ENCODE measurements around the gene EPHA8. TPM values are rescaled to one million over a fixed set of nuclear protein-coding genes. Genes with fewer than 3 reads are reported as not detected.

EPHA8 gene
- total RNA-seq (0.09 TPM), polyA plus RNA-seq (ENCODE audit: insufficient read depth, low read depth, low replicate concordance) (not detected)
- long read RNA-seq, donor 1, partial matches to known transcripts = 0 of 2 reads
- long read RNA-seq, donor 1, other reads (novel, unspliced or antisense) = 0 of 2 reads
- long read RNA-seq, donor 2, partial matches to known transcripts = 0 of 1 reads
- long read RNA-seq, donor 2, other reads (novel, unspliced or antisense) = 0 of 1 reads
- long read RNA-seq, donor 3 = 0 reads
- long read RNA-seq, donor 4 = 0 reads
- long read RNA-seq, donor 5 = 0 reads
- long read RNA-seq, donor 6 = 0 reads
- long read RNA-seq, donor 7 = 0 reads
- long read RNA-seq, donor 8, partial matches to known transcripts = 0 of 1 reads
- long read RNA-seq, donor 8, other reads (novel, unspliced or antisense) = 0 of 1 reads
- long read RNA-seq, donor 9 = 0 reads
- long read RNA-seq, donor 10 = 0 reads

DNA sequence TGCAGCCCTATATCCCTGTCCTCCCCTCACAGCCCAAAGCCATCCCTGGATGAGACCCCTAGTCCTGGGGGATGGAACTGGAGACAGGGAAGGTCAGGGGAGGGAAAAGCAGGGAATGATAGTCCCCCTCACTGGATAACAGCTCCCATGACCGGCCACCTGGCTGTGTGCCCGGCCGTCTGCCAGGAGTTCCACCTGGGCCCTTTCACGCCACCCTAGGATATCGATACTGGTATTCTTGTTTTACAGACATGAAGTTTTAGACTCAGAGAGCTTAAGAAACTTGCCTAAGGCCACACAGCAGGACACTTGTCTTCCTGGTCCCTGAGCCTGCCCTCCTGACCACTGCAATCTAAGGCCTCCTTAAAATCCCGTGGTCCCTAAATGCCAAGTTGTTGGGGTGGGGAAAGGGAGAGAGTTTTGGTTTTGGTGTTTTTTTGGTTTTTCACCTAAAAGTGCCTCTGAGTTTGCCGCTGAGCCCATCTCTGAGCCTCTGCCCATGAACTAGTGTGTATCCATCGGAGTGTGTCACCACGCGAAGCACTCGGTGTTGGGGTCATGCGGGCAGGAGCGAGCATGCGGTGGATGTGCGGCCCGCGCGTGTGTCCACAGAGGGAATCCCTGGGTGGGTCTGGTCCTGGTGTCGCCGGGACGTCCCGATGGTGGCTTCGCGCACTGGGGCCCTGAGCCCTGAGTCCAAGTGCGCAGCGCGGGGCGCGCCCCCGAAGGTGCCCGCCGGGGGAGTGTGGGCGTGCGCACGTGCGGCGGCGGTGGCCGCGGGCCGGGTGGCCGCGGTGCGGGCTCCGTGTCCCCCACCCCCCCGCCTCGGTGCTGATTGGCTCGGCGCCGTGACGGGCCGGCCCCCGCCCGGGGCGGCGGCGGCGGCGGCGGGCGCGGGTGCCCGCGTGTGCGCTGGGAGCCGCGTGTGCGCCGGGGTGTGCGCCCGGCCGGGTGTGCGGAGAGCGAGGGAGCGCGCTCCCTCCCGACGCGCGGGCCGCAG, at the start of gene EPHA8:
TSS of gene EPHA8 (plus strand) at position 906 of the 1,000 bp plus-strand sequence. CDS start 147 bp downstream, outside the sequence.
- no peak within 1 kb of the TSS for H3K9ac ChIP-seq (ENCODE audit: low read length in 3 of 3)
- FAIRE-seq (no peak), DNase-seq (peak in 2 of 5 donors; percentile 41 to 54)
- H3K27ac ChIP-seq (ENCODE audit: low read depth in 2 of 2, low read length in 2 of 2) = no peak within 1 kb of the TSS
- H3K36me3 ChIP-seq (ENCODE audit: control insufficient read depth in 2 of 3, insufficient read depth in 3 of 3, low read length in 3 of 3) = no peaks in the 10 kb centered on the region
- no peaks in the 10 kb centered on the region for H3K9me3 ChIP-seq (ENCODE audit: control insufficient read depth in 2 of 3, insufficient read depth in 1 of 3, low read length in 3 of 3)
- H3K4me3 ChIP-seq (ENCODE audit: low read length in 3 of 3) = no peak within 1 kb of the TSS
- H3K27me3 ChIP-seq (ENCODE audit: control insufficient read depth, insufficient read depth, low read length) = peaks cover 4% of the 10 kb centered on the region
- TF ChIP-seq, protein P1, sequence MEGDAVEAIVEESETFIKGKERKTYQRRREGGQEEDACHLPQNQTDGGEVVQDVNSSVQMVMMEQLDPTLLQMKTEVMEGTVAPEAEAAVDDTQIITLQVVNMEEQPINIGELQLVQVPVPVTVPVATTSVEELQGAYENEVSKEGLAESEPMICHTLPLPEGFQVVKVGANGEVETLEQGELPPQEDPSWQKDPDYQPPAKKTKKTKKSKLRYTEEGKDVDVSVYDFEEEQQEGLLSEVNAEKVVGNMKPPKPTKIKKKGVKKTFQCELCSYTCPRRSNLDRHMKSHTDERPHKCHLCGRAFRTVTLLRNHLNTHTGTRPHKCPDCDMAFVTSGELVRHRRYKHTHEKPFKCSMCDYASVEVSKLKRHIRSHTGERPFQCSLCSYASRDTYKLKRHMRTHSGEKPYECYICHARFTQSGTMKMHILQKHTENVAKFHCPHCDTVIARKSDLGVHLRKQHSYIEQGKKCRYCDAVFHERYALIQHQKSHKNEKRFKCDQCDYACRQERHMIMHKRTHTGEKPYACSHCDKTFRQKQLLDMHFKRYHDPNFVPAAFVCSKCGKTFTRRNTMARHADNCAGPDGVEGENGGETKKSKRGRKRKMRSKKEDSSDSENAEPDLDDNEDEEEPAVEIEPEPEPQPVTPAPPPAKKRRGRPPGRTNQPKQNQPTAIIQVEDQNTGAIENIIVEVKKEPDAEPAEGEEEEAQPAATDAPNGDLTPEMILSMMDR (IDR thresholded peaks at IDR 0.05; ENCODE audit: borderline replicate concordance, extremely low read depth, insufficient read depth) = no peak
- intact Hi-C loops (cut with DNase I) = no loop called here
- H3K4me1 ChIP-seq (ENCODE audit: control insufficient read depth in 2 of 3, insufficient read depth in 2 of 3, low read depth in 1 of 3, low read length in 3 of 3) = no peaks in the 10 kb centered on the region

DNA sequence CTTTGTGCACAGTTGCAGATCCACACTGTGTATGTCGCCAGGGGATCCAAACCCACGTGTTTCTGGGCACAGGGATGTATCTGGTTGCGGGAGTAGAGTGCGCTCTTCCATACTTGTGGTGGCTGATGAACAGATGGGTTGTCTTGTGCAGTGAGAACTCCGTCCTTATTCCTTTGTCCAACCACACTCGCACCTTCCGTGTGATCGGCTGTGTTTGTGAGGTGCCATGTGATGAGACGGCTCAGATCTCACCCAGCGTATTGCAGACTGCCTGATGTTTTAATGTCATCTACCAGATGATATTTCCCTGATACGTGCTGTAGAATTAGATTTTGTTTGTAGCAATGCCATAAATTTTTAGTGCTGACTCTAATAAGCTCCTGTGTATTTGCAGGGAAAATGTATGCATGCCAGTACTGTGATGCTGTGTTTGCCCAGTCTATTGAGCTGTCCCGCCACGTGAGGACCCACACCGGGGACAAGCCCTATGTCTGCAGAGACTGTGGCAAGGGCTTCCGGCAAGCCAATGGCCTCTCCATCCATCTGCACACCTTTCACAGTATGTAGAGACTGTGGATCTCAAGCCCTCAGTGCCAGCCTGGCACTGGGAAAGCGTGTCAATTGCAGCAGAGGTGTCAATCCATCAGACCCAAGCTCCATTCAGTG, 46.2 kb upstream of the EPHA8 start:
- Histone ChIP-seq H3K4me3 (ENCODE audit: low read length in 3 of 3) (no peak overlapping the region), H3K9me3 (ENCODE audit: control insufficient read depth in 2 of 3, insufficient read depth in 1 of 3, low read length in 3 of 3) (no peaks in the 10 kb centered on the region), H3K9ac (ENCODE audit: low read length in 3 of 3) (no peak overlapping the region), H3K36me3 (ENCODE audit: control insufficient read depth in 2 of 3, insufficient read depth in 3 of 3, low read length in 3 of 3) (peaks cover 7 to 91% (median 75%) of the 10 kb centered on the region in 3 donors), H3K4me1 (ENCODE audit: control insufficient read depth in 2 of 3, insufficient read depth in 2 of 3, low read depth in 1 of 3, low read length in 3 of 3) (no peaks in the 10 kb centered on the region), H3K27me3 (ENCODE audit: control insufficient read depth, insufficient read depth, low read length) (no peaks in the 10 kb centered on the region), H3K27ac (ENCODE audit: low read depth in 2 of 2, low read length in 2 of 2) (no peak overlapping the region)
- intact Hi-C loops (cut with DNase I) = no loop called here
- no peak for DNase-seq
- FAIRE-seq = no peak
- TF ChIP-seq, protein P1 (IDR thresholded peaks at IDR 0.05; ENCODE audit: borderline replicate concordance, extremely low read depth, insufficient read depth) = no peak

DNA sequence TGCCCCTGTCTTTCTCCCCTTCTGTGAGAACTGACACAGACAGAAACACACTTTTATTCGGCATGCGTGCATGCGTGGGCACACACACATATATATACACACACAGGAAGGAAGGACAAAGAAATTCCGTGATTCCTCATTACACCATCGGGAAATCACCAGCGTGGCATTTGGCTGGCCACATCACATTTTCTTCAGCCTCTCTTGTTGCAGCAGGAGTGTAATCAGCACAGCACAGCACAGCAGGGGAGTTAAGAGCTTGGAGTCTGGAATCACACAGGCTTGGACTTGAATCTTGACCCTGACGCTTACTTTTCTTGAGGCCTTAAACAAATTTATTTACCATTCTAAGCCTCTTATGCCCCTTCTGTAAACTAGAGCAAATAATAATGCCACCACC, 45.3 kb upstream of the EPHA8 start:
- H3K36me3 ChIP-seq (ENCODE audit: control insufficient read depth in 2 of 3, insufficient read depth in 3 of 3, low read length in 3 of 3) = peaks cover 9 to 86% (median 72%) of the 10 kb centered on the region in 3 donors
- intact Hi-C loops (cut with DNase I) = no loop called here
- H3K4me1 ChIP-seq (ENCODE audit: control insufficient read depth in 2 of 3, insufficient read depth in 2 of 3, low read depth in 1 of 3, low read length in 3 of 3) = no peaks in the 10 kb centered on the region
- no peak overlapping the region for H3K27ac ChIP-seq (ENCODE audit: low read depth in 2 of 2, low read length in 2 of 2)
- H3K9ac ChIP-seq (ENCODE audit: low read length in 3 of 3) = no peak overlapping the region
- no peak overlapping the region for H3K4me3 ChIP-seq (ENCODE audit: low read length in 3 of 3)
- no peaks in the 10 kb centered on the region for H3K9me3 ChIP-seq (ENCODE audit: control insufficient read depth in 2 of 3, insufficient read depth in 1 of 3, low read length in 3 of 3)
- FAIRE-seq (no peak), DNase-seq (no peak)
- TF ChIP-seq, protein P1 (IDR thresholded peaks at IDR 0.05; ENCODE audit: borderline replicate concordance, extremely low read depth, insufficient read depth) = no peak
- no peaks in the 10 kb centered on the region for H3K27me3 ChIP-seq (ENCODE audit: control insufficient read depth, insufficient read depth, low read length)
